ENCODE data around the gene TACC2.
A peak's percentile ranks its signal among the peaks of the same experiment; 100 is the strongest.
"Not testable (repeated sequence)": the region's sequence is repeated elsewhere in the genome, so short reads cannot be mapped to it uniquely, and the experiment has no call there.

Gene TACC2, protein sequence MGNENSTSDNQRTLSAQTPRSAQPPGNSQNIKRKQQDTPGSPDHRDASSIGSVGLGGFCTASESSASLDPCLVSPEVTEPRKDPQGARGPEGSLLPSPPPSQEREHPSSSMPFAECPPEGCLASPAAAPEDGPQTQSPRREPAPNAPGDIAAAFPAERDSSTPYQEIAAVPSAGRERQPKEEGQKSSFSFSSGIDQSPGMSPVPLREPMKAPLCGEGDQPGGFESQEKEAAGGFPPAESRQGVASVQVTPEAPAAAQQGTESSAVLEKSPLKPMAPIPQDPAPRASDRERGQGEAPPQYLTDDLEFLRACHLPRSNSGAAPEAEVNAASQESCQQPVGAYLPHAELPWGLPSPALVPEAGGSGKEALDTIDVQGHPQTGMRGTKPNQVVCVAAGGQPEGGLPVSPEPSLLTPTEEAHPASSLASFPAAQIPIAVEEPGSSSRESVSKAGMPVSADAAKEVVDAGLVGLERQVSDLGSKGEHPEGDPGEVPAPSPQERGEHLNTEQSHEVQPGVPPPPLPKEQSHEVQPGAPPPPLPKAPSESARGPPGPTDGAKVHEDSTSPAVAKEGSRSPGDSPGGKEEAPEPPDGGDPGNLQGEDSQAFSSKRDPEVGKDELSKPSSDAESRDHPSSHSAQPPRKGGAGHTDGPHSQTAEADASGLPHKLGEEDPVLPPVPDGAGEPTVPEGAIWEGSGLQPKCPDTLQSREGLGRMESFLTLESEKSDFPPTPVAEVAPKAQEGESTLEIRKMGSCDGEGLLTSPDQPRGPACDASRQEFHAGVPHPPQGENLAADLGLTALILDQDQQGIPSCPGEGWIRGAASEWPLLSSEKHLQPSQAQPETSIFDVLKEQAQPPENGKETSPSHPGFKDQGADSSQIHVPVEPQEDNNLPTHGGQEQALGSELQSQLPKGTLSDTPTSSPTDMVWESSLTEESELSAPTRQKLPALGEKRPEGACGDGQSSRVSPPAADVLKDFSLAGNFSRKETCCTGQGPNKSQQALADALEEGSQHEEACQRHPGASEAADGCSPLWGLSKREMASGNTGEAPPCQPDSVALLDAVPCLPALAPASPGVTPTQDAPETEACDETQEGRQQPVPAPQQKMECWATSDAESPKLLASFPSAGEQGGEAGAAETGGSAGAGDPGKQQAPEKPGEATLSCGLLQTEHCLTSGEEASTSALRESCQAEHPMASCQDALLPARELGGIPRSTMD (N-terminal part only)

DNA sequence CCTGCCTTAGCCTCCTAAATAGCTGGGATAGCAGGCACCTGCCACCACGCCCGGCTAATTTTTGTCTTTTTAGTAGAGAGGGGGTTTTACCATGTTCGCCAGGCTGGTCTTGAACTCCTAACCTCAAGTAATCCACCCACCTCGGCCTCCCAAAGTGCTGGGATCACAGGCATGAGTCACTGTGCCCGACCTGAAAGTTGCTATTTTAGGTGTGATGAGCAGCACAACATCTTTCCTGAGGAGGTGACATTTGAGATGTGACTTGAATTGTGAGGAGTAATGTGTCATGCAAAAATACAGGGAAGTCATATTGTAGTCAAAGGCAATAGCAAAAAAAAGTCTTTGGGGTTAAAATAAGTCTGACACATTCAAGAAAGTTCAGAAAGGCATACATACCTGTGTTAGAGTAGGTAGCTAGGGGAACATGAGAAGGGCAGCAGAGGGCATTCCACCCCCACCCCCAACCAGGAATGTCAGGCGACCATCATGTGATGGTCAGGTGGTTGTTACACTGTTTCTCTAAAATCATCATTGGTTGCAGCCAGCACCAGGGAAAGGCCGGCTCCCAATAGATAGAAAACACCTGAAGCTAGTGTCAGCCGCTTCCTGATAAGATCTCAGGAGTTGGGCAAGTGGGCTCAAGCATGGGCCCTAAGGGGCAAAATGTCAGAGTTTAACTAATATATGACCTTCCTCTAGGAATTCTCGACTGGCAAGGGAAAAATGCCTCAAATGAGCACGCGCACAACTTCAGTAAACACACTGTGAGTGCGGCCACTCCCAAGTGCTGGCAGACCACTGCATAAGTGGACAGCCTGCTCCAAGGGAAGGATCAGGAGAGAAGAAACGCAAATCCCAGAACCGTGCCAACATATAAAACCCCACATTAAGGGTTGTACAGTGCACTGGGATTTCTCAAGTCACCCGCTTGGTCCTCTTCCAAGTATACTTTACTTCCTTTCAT, at the start of gene TACC2:
Gene TACC2 (plus strand): TSS at position 803 of the 964 bp plus-strand sequence. CDS start 32,819 bp downstream, outside the sequence.
- no peak for DNase-seq

- no peak for DNase-seq
Observed at GRCh38 chr10:121941532-121941931, 47.4 kb upstream of the TACC2 start.

DNA sequence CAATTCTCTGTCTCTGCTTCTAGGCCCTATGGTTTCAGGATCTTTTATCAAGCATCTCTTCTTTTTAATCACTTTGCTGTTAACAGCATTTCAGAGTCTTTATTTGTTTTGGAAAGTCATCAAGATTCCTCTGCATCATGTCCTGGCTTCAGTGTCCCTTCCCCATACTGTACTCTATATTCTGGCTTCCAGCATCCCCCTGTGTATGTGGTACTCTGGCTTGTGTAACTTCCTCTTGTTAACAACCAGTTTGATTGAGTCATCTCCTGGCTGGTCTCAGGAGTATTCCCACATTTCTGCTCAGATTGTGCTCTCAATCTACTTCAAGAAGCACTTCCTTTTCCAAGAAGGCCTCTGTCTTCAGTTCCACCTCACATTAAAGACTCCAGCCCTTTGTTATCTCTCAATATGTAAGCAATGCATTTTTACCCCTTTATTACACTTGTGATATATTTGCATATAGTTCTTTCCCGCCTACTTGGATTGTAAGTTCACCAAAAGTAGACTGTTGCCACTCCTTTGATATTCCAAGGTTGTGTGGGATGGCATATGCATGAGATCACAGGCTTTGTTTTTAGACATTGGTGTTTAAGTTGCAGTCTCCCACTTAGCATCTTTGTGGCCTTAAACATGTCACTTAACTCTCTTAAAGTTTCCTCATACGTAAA, 46.1 kb upstream of the TACC2 start:
- DNase-seq = no peak

DNA sequence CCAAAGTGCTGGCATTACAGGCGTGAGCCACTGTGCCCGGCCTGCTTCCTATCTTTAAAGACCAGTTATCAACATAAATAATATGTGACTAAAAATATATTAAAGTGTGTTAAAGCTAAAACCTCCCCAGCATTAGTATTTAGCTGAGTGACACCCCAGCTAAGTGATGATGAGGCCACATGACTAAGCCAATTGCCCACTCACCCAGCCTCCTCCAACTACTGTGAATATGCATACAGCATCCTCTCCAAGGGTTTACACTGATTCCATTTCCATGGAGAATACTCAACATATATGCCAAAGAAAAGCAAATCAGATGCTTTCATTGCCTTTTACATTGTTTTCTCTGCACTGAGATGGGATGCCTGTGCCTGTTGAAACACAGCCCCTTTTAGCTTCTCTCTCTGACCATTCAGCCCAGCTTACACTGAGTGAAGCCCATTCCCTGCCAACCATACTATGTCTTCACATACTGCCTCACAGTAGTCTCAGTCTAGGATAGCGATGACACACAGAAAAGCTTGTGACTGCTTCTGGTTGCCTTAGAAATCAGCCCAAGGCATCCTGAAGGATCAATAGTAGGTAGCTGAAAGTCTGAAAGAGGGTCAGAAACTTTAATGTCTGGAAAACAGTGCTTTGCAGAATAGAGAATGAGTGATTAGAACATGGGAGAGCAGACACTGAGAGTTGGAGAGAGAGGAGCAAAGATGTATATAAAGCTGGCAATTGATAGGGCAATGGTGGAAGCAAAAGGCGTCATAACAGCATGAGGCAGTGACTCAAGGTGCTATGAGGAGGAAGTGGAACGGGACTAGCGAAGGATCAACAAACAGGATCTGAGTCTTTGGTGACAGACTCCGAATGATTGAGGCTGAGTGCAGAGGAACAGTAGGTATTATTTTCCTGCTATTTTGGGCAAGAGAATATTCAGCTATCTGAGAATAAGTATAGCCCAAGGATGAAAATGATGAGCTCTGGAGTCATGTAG, 41.3 kb upstream of the TACC2 start:
- DNase-seq = no peak

DNA sequence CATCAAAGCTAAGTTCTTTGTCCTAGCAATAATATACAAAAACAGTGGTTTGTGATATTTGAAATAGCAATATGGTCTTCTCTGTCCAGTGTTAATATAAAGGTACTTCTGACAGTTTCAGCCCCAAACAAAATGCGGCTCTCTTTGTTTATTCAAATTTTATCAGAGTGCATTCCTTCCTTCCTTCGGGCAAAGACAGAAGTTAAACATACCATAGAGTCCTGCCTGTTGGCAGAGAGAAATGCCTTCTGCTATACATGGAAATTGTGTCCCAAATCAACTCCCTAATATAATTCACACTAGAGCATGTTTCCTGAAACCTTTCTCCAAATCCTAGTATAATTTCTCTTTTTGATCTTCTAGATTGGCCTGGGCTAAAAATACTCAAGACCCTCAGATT, 39.9 kb upstream of the TACC2 start:
- no peak for DNase-seq

DNA sequence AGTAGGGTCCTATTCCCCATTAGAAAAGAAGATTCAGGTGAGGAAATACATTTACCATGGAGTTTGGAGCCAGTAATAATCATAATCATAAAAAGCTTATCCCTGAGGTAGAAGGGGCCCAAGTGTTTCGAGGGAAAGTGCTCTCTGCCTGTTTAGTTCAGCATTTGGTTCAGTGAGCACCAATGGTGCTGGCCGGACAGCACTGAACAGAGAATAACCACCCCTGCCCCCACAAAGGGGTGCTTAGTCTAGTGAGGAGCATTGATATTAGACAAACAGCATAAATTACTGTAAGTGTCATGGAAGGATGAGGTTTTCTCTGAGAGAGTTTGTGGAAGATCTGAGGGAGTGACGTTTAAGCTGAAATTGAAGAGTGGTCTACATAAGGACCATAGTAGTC, 39.5 kb upstream of the TACC2 start:
- DNase-seq = no peak

GRCh38 chr10:121952226-121952625, 36.7 kb upstream of the TACC2 start:
- no peak for DNase-seq

DNA sequence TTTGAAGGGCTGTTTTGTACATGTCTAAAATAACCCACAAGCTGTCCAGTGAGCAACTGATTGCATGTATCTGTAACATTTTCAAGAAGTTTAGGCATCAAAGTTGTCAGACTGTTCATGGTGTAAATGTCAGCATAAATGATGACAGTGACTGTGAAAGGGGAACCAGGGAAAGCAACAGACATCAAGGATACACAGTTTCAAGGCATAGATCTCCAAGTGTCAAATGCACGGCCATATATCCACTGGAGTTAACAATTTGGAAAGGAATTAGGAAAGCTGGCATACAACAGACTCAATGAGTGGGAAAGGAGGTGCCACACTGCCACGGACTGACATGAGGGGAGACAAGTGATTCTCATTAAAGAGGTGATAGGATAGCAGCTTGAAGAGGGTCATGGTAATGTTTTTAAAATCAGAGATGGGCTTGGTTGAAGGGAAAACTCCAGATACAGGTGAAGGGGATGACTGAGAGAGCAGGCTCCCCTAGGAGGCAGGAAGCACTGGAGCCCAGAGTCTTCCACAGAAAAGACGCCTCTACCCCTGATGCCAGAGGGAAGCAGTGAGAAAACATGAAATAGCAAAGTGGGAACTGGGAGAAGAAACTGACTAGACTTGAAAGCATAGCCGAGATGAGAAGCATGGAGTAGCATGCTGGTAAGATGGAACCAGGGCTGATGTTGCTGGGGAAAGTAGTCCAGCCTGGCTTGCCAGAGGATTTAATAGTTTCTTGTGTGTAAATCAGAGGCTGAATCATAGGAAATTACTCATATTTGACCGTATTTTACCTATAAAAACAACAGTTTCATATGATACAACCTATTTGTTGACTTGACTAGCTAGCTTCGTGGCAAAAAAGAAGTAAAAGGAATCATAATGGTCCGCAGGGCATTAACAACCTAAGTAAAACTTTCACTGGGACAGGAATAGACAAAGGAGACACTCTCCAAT, 32.6 kb upstream of the TACC2 start:
- DNase-seq = no peak

DNA sequence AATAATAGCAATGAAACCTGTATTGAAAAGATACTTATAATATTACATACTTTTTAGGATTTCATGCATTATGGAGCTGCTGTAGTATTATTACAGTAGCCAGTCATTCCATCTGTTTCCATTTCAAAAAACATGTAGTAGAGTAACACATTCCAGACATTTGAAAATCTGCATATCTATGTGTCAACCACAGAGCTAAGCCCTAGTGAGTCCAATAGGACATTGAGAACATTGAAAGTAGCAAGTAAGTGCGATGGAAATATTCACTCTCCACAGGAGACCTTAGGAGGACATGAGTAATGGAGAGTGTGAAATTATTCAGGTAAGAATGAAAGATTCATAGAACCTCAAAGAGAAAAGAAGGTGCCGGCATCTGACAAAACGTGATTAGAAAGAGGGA, 29.3 kb upstream of the TACC2 start:
- DNase-seq = no peak

DNA sequence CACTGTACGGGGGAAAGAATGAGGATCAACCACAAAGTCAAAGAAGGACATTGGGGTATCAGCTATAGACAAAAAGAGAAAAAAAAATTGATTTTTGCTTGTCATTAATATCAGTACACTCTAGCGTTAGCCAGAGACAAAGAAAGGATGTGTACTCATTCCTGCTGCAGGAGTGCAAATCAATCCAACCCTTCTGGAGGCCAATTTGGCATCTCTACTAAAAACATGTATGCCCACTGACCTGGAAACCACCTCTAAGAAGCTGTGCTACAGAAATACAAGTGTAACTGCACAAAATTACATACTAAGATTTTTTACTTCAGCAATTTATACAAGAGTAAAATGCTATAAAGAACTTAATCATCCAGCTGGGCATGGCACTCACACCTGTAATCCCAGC, 27.5 kb upstream of the TACC2 start:
- DNase-seq = no peak

- DNase-seq = no peak
Observed at GRCh38 chr10:121965996-121966395, 23.0 kb upstream of the TACC2 start.

- DNase-seq = not testable (repeated sequence)
Observed at GRCh38 chr10:121969086-121969485, 19.9 kb upstream of the TACC2 start.

- DNase-seq = no peak
Observed at GRCh38 chr10:121974019-121974534, 14.9 kb upstream of the TACC2 start.

DNA sequence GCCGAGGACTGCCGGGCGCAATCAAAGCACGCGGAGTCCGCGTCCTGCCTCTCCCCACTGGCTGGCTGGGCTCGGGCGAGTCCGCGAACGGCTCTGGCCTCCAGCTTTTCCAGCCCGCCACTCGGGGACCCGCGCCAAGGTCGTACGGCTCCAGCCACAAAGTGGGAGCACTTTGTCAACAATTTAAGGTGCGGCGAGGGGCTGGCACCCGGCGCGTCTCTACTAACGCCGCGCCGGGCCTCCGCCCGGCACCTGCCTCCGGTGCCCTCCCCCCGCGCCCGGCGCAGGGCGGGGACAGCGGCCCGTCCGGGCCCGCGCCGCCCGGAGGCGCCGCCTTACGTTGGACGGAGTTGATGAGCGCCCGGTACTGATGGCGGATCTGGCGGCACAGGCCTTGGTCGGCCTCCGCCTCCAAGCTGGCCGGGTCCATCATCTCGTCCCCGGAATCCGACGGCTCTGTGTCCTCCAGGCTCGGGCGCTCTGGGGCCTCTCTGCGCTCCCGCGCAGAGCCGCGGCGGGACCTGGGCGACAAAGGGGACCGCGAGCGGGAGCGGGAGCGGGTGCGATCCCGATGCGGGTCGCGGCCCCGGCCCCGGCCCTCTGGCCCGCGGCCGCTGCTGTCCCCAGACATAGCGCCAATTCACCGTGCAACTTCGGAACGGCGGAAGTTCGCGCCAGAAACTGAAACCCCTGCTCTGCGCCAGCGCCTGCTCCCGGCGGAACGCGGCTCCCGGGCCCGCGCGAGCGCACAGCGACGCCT, 14.2 kb upstream of the TACC2 start, which contains the start of gene NSMCE4A:
Gene NSMCE4A (minus strand): TSS at position 683 of the 760 bp plus-strand sequence. CDS start 52 bp downstream, at position 631.
- peak; percentile 82 for DNase-seq

- no peak for DNase-seq
Observed at GRCh38 chr10:121975295-121976086, 13.5 kb upstream of the TACC2 start.

- no peak for DNase-seq
Observed at GRCh38 chr10:121976607-121977006, 12.4 kb upstream of the TACC2 start.

DNA sequence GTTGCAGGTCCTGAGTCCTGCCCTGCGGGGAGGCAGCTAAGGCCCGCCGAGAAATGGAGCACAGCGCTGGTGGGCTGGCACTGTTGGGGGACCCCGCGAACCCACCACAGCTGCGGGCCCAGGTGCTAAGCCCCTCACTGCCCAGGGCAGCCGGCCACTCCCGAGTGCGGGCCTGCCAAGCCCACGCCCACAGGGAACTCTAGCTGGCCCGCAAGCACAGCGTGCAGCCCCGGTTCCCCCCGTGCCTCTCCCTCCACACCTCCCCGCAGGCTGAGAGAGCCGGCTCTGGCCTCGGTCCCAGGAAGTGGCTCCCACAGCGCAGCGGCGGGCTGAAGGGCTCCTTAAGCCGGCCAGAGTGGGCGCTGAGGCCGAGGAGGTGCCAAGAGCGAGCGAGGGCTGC, 10.5 kb upstream of the TACC2 start:
- no peak for DNase-seq
